OCI-LY1 (cell line): ENCODE measurements around the gene CARD19.
"Not testable (repeated sequence)": the region's sequence is repeated elsewhere in the genome, so short reads cannot be mapped to it uniquely, and the experiment has no call there.

Experiments used
- H2AFZ ChIP-seq: fragments of 200-600 bp; sonication (generic), shearing (Covaris generic); 2 replicates; pipeline ENCODE4 v1.6.0; 2014; ENCODE audit warnings: antibody characterized with exemption, mild to moderate bottlenecking, low read length
- H3F3A ChIP-seq: fragments of 200-600 bp; sonication (generic), shearing (Covaris generic); 2 replicates; pipeline ENCODE4 v1.6.0; 2014; ENCODE audit warnings: mild to moderate bottlenecking, antibody characterized with exemption, low read length, moderate library complexity; ENCODE audit not compliant: insufficient read depth
- H3K27ac ChIP-seq: fragments of 200-600 bp; sonication (generic); 2 replicates; pipeline ENCODE4 v1.5.1; 2014; ENCODE audit warnings: low read length, mixed run types, mild to moderate bottlenecking, low read depth; ENCODE audit not compliant: poor library complexity, severe bottlenecking
- H3K27me3 ChIP-seq: fragments of 200-600 bp; sonication (generic); 2 replicates; pipeline ENCODE4 v1.6.0; 2014; ENCODE audit warnings: antibody characterized with exemption, mild to moderate bottlenecking, low read length, moderate library complexity; ENCODE audit not compliant: insufficient read depth
- H3K36me3 ChIP-seq: fragments of 200-600 bp; sonication (generic); 2 replicates; pipeline ENCODE4 v1.6.1; 2014; ENCODE audit warnings: mild to moderate bottlenecking, antibody characterized with exemption, low read length, moderate library complexity, mixed read lengths; ENCODE audit not compliant: insufficient read depth
- H3K4me1 ChIP-seq: fragments of 200-600 bp; sonication (generic); 2 replicates; pipeline ENCODE4 v1.5.1; 2014; ENCODE audit warnings: mild to moderate bottlenecking, low read length, moderate library complexity; ENCODE audit not compliant: insufficient read depth, severe bottlenecking
- H3K4me2 ChIP-seq: fragments of 200-600 bp; sonication (generic), shearing (Covaris generic); 2 replicates; pipeline ENCODE4 v1.6.1; 2014; ENCODE audit warnings: low read length
- H3K4me3 ChIP-seq: fragments of 200-600 bp; sonication (generic); 2 replicates; pipeline ENCODE4 v1.5.1; 2014; ENCODE audit warnings: low read length, low read depth, mild to moderate bottlenecking, mixed read lengths; ENCODE audit not compliant: poor library complexity, severe bottlenecking
- H3K79me2 ChIP-seq: fragments of 200-600 bp; shearing (Covaris generic); 2 replicates; pipeline ENCODE4 v1.6.1; 2016; ENCODE audit warnings: mixed run types, low read length, mixed read lengths; ENCODE audit not compliant: insufficient read depth
- H3K9ac ChIP-seq: fragments of 200-600 bp; sonication (generic), shearing (Covaris generic); 2 replicates; pipeline ENCODE4 v1.6.1; 2014; ENCODE audit warnings: mild to moderate bottlenecking, low read length, mixed read lengths
- H3K9me2 ChIP-seq: fragments of 200-600 bp; sonication (generic), shearing (Covaris generic); 2 replicates; pipeline ENCODE4 v1.6.1; 2014; ENCODE audit warnings: low read depth, mild to moderate bottlenecking, low read length, mixed read lengths
- H3K9me3 ChIP-seq: fragments of 200-600 bp; shearing (Covaris generic); 2 replicates; pipeline ENCODE4 v1.6.1; 2014; ENCODE audit warnings: low read length, mixed read lengths
- H4K20me1 ChIP-seq: fragments of 200-600 bp; sonication (generic), shearing (Covaris generic); 2 replicates; pipeline ENCODE4 v1.6.0; 2016; ENCODE audit warnings: mild to moderate bottlenecking, low read length; ENCODE audit not compliant: insufficient read depth
- CTCF ChIP-seq: fragments of 200-600 bp; sonication (generic), shearing (Covaris generic); IDR thresholded peaks from 2 replicates; pipeline ENCODE4 v1.5.1; 2017; ENCODE audit warnings: mild to moderate bottlenecking, antibody characterized with exemption, low read length, moderate library complexity, mixed read lengths
- EZH2 ChIP-seq: fragments of 200-600 bp; sonication (generic), shearing (Covaris generic); IDR thresholded peaks from 2 replicates; pipeline ENCODE4 v1.8.0; 2017; ENCODE audit warnings: borderline replicate concordance, mixed run types, mild to moderate bottlenecking, antibody characterized with exemption, low read length, moderate library complexity, mixed read lengths

Gene CARD19

GRCh38 chr9:93115486-93116071 is 19.6 kb downstream of the CARD19 start:
- Histone ChIP-seq H3K79me2 (no peaks in the 10 kb centered on the region), H3F3A (no peaks in the 10 kb centered on the region), H3K36me3 (no peaks in the 10 kb centered on the region), H3K27ac (no peak overlapping the region), H3K9me3 (no peaks in the 10 kb centered on the region), H3K9me2 (no peaks in the 10 kb centered on the region), H3K9ac (no peak overlapping the region), H2AFZ (no peak overlapping the region), H4K20me1 (no peaks in the 10 kb centered on the region), H3K4me3 (no peak overlapping the region), H3K27me3 (no peaks in the 10 kb centered on the region), H3K4me2 (no peak overlapping the region), H3K4me1 (peaks cover 69% of the 10 kb centered on the region)
- TF ChIP-seq EZH2 (no peak), CTCF (no peak)

- peak overlapping the region; percentile 86 for H3K27ac ChIP-seq
- H4K20me1 ChIP-seq, result no peaks in the 10 kb centered on the region
- H3K36me3 ChIP-seq, result peaks cover 2% of the 10 kb centered on the region; the same call in 1 of the 2 replicates
- peaks cover 66% of the 10 kb centered on the region for H3K4me1 ChIP-seq
- TF ChIP-seq EZH2 (no peak), CTCF (no peak)
- H3K9me2 ChIP-seq, result no peaks in the 10 kb centered on the region
- no peaks in the 10 kb centered on the region for H3K9me3 ChIP-seq
- H3F3A ChIP-seq, result no peaks in the 10 kb centered on the region
- H3K27me3 ChIP-seq, result no peaks in the 10 kb centered on the region
- no peak overlapping the region for H2AFZ ChIP-seq
- H3K4me3 ChIP-seq, result no peak overlapping the region
- H3K9ac ChIP-seq, result no peak overlapping the region; the same call in 1 of the 2 replicates
- H3K4me2 ChIP-seq, result peak overlapping the region; percentile 0; the same call in 1 of the 2 replicates
- no peaks in the 10 kb centered on the region for H3K79me2 ChIP-seq
These were observed 20.3 kb downstream of the CARD19 start for GRCh38 chr9:93116072-93116961.

- H3K9me3 ChIP-seq, H4K20me1 ChIP-seq, H3F3A ChIP-seq, H3K27me3 ChIP-seq, H3K9ac ChIP-seq, H2AFZ ChIP-seq, H3K4me3 ChIP-seq, H3K4me2 ChIP-seq, H3K79me2 ChIP-seq, H3K36me3 ChIP-seq, H3K9me2 ChIP-seq: not testable (repeated sequence)
- H3K27ac ChIP-seq, result peak overlapping the region; percentile 86
- H3K4me1 ChIP-seq, result peaks cover 54% of the 10 kb centered on the region
These were observed 21.5 kb downstream of the CARD19 start for GRCh38 chr9:93117521-93117920.
